Mammary epithelial cell (primary cell): ENCODE data around the gene HDDC3.

Source experiments
- EZH2 ChIP-seq: IDR thresholded peaks from 2 replicates; pipeline ENCODE4 v1.6.1; 2012; ENCODE audit warnings: low read length, inconsistent platforms, borderline replicate concordance
- TF ChIP-seq, protein P1 (sequence below), 2 donors: IDR thresholded peaks in 1 of 2; conservative IDR thresholded peaks in 1 of 2; 2 replicates each; pipeline ENCODE4 v1.5.1; 2011 to 2012; ENCODE audit warnings: inconsistent platforms in 2 of 2, low read length in 2 of 2, mild to moderate bottlenecking in 2 of 2, control low read depth in 1 of 2, low read depth in 1 of 2; ENCODE audit not compliant: insufficient read depth in 1 of 2; ENCODE audit errors: extremely low read depth in 1 of 2

DNA sequence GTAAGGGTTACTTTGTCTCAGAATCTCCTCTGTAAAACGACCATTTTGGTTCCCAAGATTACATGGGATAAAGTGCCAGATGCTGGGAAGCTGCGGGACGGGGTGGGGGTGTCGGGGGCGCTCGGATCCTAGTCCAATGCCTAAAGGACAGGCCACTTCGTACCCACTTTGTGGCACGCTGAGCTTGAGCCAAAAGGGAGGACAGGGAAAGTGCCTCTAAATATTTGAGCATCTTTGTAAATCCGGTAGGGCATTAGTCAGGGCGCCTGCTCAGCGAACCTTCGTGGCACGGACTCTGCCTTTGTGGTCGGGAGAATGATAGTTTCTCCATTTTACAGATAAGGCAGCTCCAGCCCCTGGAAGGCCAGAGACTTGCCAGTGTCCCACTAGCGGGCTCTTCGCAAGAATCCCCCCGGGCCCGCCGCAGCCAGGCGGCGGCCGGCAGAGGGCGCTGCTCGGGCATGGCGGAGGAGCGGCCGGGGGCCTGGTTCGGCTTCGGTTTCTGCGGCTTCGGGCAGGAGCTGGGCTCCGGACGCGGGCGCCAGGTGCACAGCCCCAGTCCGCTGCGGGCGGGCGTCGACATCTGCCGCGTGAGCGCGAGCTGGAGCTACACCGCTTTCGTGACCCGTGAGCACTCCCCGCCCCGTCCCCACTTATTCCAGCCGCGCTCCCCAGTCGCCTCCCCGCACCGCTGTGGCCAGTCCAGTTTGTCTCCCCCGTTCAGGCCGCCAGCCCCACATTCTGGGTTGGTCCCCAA, 24.1 kb upstream of the HDDC3 start:
- TF ChIP-seq, protein P1, sequence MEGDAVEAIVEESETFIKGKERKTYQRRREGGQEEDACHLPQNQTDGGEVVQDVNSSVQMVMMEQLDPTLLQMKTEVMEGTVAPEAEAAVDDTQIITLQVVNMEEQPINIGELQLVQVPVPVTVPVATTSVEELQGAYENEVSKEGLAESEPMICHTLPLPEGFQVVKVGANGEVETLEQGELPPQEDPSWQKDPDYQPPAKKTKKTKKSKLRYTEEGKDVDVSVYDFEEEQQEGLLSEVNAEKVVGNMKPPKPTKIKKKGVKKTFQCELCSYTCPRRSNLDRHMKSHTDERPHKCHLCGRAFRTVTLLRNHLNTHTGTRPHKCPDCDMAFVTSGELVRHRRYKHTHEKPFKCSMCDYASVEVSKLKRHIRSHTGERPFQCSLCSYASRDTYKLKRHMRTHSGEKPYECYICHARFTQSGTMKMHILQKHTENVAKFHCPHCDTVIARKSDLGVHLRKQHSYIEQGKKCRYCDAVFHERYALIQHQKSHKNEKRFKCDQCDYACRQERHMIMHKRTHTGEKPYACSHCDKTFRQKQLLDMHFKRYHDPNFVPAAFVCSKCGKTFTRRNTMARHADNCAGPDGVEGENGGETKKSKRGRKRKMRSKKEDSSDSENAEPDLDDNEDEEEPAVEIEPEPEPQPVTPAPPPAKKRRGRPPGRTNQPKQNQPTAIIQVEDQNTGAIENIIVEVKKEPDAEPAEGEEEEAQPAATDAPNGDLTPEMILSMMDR (conservative IDR thresholded peaks at IDR 0.05 in 1 of 2, IDR thresholded peaks at IDR 0.05 in 1 of 2; ENCODE audit: extremely low read depth in 1 of 2, insufficient read depth in 1 of 2, low read depth in 1 of 2, low read length in 2 of 2): peak; percentile 73 to 95
- TF ChIP-seq EZH2: no peak
